Fibroblast of villous mesenchyme (primary cell): ENCODE data around the gene GABBR1. TPM values are rescaled to one million over a fixed set of nuclear protein-coding genes. Genes with fewer than 3 reads are reported as not detected.

Experiments
- DNase-seq: peaks from one replicate; pipeline ENCODE4 v3.0.0-alpha.2; 2010; ENCODE audit warnings: low read depth
- H3K4me3 ChIP-seq: 2 replicates; pipeline ENCODE4 v1.5.1; 2011; ENCODE audit warnings: low read depth, mild to moderate bottlenecking, low read length
- total RNA-seq: library from RNA; depleted of rRNA; stranded (reverse); fragments of >200 nt; gene quantifications from 2 replicates; pipeline ENCODE4 v1.2.3, GENCODE V29; 2012
- TF ChIP-seq, protein P1 (sequence below): IDR thresholded peaks from 2 replicates; pipeline ENCODE4 v1.5.1; 2012; ENCODE audit warnings: low read depth, mild to moderate bottlenecking, low read length; ENCODE audit not compliant: insufficient read depth

GABBR1 gene
- total RNA-seq, 1 donor: 12.5 TPM

DNA sequence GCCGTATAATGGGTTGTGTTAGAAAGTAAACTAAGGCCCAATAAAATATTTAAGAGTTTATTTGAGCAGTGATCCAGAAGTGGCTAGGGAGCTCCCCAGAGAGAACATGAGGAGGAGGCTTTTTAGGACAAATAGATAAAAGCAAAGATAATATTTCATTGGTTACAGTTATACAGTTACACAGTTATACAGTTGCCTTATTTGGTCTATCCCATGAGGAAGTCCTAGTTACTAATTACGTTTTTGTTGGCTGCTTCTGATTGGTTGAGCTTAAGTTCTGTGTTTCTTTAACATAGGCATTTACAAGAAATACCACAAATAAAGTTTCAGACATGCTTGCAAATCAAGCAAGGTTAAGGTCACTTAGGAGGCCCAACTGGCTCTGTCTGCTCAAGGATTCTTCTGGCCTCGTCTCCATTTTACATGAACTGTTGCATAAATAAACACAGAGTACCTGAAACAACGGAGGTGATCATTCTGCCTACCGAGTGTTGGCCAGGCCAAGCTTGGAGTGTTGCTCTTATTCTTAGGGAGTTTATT, 80.4 kb downstream of the GABBR1 start:
- TF ChIP-seq, protein P1, sequence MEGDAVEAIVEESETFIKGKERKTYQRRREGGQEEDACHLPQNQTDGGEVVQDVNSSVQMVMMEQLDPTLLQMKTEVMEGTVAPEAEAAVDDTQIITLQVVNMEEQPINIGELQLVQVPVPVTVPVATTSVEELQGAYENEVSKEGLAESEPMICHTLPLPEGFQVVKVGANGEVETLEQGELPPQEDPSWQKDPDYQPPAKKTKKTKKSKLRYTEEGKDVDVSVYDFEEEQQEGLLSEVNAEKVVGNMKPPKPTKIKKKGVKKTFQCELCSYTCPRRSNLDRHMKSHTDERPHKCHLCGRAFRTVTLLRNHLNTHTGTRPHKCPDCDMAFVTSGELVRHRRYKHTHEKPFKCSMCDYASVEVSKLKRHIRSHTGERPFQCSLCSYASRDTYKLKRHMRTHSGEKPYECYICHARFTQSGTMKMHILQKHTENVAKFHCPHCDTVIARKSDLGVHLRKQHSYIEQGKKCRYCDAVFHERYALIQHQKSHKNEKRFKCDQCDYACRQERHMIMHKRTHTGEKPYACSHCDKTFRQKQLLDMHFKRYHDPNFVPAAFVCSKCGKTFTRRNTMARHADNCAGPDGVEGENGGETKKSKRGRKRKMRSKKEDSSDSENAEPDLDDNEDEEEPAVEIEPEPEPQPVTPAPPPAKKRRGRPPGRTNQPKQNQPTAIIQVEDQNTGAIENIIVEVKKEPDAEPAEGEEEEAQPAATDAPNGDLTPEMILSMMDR: no peak
- H3K4me3 ChIP-seq: no peak overlapping the region
- DNase-seq: peak; percentile 85

DNA sequence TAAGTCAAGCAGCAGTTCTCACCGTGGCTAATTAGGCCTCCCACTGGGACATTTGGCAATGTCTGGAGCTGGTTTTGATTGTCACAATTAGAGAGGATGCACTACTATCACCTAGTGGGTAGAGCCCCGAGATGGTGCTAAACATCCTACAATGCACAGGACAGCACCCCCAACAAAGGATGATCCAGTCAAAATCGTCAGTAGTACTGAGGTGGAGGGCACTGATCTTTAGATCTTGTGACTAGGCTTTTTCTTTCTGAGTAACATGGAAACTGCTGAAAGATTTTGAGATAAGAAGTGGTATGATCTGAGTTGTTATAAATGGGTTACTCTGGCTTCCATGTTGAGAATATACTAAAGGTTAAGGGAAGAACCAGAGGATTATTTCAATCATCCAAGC, 85.4 kb downstream of the GABBR1 start:
- DNase-seq: no peak
- no peak overlapping the region for H3K4me3 ChIP-seq
- TF ChIP-seq, protein P1: no peak

DNA sequence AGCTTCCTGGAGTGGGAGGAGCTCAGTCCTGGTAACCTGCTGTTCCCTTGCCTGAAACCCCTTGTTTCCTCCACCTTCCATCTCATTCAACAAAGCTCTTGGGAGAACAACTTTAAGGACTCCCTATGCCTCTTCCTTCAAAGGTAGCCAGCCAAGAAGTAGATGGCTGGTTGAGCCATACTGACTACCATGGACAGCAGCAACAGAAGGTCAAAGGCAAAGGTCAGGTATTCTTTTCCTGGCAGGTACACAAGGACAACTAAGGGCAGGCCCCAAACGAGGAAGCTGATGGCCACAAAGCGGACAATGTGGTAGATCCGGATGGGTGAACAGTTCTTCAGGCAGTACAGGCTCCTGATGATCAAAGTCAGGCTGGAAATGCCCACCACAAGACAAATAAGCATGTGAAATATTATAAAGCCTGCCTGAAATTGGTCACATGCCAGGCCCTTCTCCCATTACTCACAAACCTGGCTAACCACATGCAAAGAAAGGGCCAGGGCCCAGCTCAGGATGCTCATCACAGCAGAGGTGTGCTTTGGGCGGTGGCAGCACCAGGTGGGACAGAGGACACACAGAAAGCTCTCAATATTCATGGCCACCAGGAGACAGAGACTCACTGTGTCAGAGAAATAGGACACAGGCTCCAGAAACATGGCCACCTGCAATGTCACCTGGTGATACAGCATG, 95.1 kb downstream of the GABBR1 start:
- TF ChIP-seq, protein P1: no peak
- H3K4me3 ChIP-seq: no peak overlapping the region
- no peak for DNase-seq

GRCh38 chr6:29532320-29532951, 100.5 kb downstream of the GABBR1 start:
- DNase-seq: no peak
- no peak overlapping the region for H3K4me3 ChIP-seq
- TF ChIP-seq, protein P1: no peak

GRCh38 chr6:29531668-29532067, 101.3 kb downstream of the GABBR1 start:
- DNase-seq: no peak
- H3K4me3 ChIP-seq: no peak overlapping the region
- TF ChIP-seq, protein P1: no peak

GRCh38 chr6:29530671-29531310, 102.2 kb downstream of the GABBR1 start:
- no peak overlapping the region for H3K4me3 ChIP-seq
- TF ChIP-seq, protein P1: no peak
- DNase-seq: no peak
